ENCODE measurements around the gene TXNDC15. TPM values are rescaled to one million over a fixed set of nuclear protein-coding genes. Genes with fewer than 3 reads are reported as not detected.

Gene TXNDC15
- polyA plus RNA-seq, 1 of the 3 experiments (the other 2 are of a cell fraction) = 112 TPM

- no peaks in the 10 kb centered on the region for H3K9me2 ChIP-seq
- POLR2A ChIA-PET = no interaction called here
- H3K36me3 ChIP-seq (replicated peaks in 1 of 2; ENCODE audit: control insufficient read depth in 1 of 2, insufficient read depth in 2 of 2, low read length in 1 of 2) = peaks cover 11 to 29% of the 10 kb centered on the region in 2 experiments
- peaks cover 20% of the 10 kb centered on the region for H3K79me2 ChIP-seq (ENCODE audit: insufficient read depth)
- H3K4me3 ChIP-seq (ENCODE audit: low read depth in 2 of 2, low read length in 1 of 2) = no peak overlapping the region
- no peaks in the 10 kb centered on the region for H3K4me1 ChIP-seq (ENCODE audit: control insufficient read depth in 1 of 2, insufficient read depth in 2 of 2, low read depth in 1 of 2, low read length in 1 of 2)
- no peaks in the 10 kb centered on the region for H3F3A ChIP-seq (replicated peaks; ENCODE audit: insufficient read depth)
- H3K27ac ChIP-seq (ENCODE audit: low read depth in 2 of 2, low read length in 1 of 2) = no peak overlapping the region
- H3K4me2 ChIP-seq = no peak overlapping the region
- CTCF ChIA-PET = interaction anchor here (4.0 kb wide), 1 partner anchor 12 kb away, joined by 14 read pairs; the partner anchor contains the start of gene PCBD2
- H3K9ac ChIP-seq = no peak overlapping the region
- H3K9me3 ChIP-seq = no peaks in the 10 kb centered on the region
- WGBS (ENCODE audit: low lambda C conversion rate) = 98% methylated on average over 2 of the region's 2 CpGs
- TF ChIP-seq RCOR1 (IDR thresholded peaks at IDR 0.05; ENCODE audit: low read length) (no peak), YY1 (IDR thresholded peaks at IDR 0.05; ENCODE audit: low read depth) (no peak), ELF1 (IDR thresholded peaks at IDR 0.05) (no peak), TAF1 (IDR thresholded peaks at IDR 0.05; ENCODE audit: borderline replicate concordance, low read depth, low read length) (no peak), IRF3 (IDR thresholded peaks at IDR 0.05; ENCODE audit: low read depth, low read length) (no peak), SMC3 (IDR thresholded peaks at IDR 0.05; ENCODE audit: low read depth, low read length) (no peak), SIN3A (IDR thresholded peaks at IDR 0.05; ENCODE audit: borderline replicate concordance, low read depth, low read length) (no peak), CHD2 (IDR thresholded peaks at IDR 0.05; ENCODE audit: low read length, partially characterized antibody) (no peak), JUND (IDR thresholded peaks at IDR 0.05) (no peak)
- H3K27me3 ChIP-seq (ENCODE audit: insufficient read depth) = no peaks in the 10 kb centered on the region
- H4K20me1 ChIP-seq (ENCODE audit: insufficient read depth) = no peaks in the 10 kb centered on the region
- DNase-seq = no peak
- H2AFZ ChIP-seq (ENCODE audit: low read depth) = no peak overlapping the region
Measured at GRCh38 chr5:134892926-134893325, 18.8 kb downstream of the TXNDC15 start.

- no peak for DNase-seq
- peaks cover 11 to 39% of the 10 kb centered on the region in 2 experiments for H3K36me3 ChIP-seq (replicated peaks in 1 of 2; ENCODE audit: control insufficient read depth in 1 of 2, insufficient read depth in 2 of 2, low read length in 1 of 2)
- H3K4me1 ChIP-seq (ENCODE audit: control insufficient read depth in 1 of 2, insufficient read depth in 2 of 2, low read depth in 1 of 2, low read length in 1 of 2) = no peaks in the 10 kb centered on the region
- no peak overlapping the region for H3K9ac ChIP-seq
- no peak overlapping the region for H3K4me3 ChIP-seq (ENCODE audit: low read depth in 2 of 2, low read length in 1 of 2)
- H3K27ac ChIP-seq (ENCODE audit: low read depth in 2 of 2, low read length in 1 of 2) = no peak overlapping the region
- ChIA-PET POLR2A (interaction anchor here (0.7 kb wide), 1 partner anchor 11 kb away, joined by 3 read pairs; no protein-coding TSS in a partner anchor), CTCF (interaction anchor here (4.0 kb wide), 1 partner anchor 11 kb away, joined by 14 read pairs; the partner anchor contains the start of gene PCBD2)
- 94% methylated on average over 7 of the region's 7 CpGs for WGBS (ENCODE audit: low lambda C conversion rate)
- H3F3A ChIP-seq (replicated peaks; ENCODE audit: insufficient read depth) = no peaks in the 10 kb centered on the region
- TF ChIP-seq ELF1 (IDR thresholded peaks at IDR 0.05) (no peak), PBX3 (IDR thresholded peaks at IDR 0.05) (no peak), TCF12 (IDR thresholded peaks at IDR 0.05) (no peak), MAX (IDR thresholded peaks at IDR 0.05; ENCODE audit: low read depth) (no peak), RAD21 (IDR thresholded peaks at IDR 0.05; ENCODE audit: low read length) (no peak), NFIC (IDR thresholded peaks at IDR 0.05; ENCODE audit: borderline replicate concordance) (no peak), FOXM1 (IDR thresholded peaks at IDR 0.05; ENCODE audit: low read depth) (no peak), RCOR1 (IDR thresholded peaks at IDR 0.05; ENCODE audit: low read length) (no peak), GABPA (IDR thresholded peaks at IDR 0.05; ENCODE audit: low read depth) (no peak), SMC3 (IDR thresholded peaks at IDR 0.05; ENCODE audit: low read depth, low read length) (no peak), IRF3 (IDR thresholded peaks at IDR 0.05; ENCODE audit: low read depth, low read length) (no peak), USF1 (IDR thresholded peaks at IDR 0.05; ENCODE audit: borderline replicate concordance, low read depth) (no peak), TEAD4 (IDR thresholded peaks at IDR 0.05; ENCODE audit: borderline replicate concordance, insufficient read depth) (no peak)
- no peaks in the 10 kb centered on the region for H4K20me1 ChIP-seq (ENCODE audit: insufficient read depth)
- peaks cover 12% of the 10 kb centered on the region for H3K79me2 ChIP-seq (ENCODE audit: insufficient read depth)
- H3K4me2 ChIP-seq = no peak overlapping the region
- no peaks in the 10 kb centered on the region for H3K9me2 ChIP-seq
- no peaks in the 10 kb centered on the region for H3K27me3 ChIP-seq (ENCODE audit: insufficient read depth)
- no peak overlapping the region for H2AFZ ChIP-seq (ENCODE audit: low read depth)
- H3K9me3 ChIP-seq = no peaks in the 10 kb centered on the region
Measured at GRCh38 chr5:134893748-134894505, 19.8 kb downstream of the TXNDC15 start.

Measured in SK-N-SH (cell line).